Body of pancreas (tissue), 4 donors: Measurements from ENCODE around the gene BPIFB2. TPM values are rescaled to one million over a fixed set of nuclear protein-coding genes. Genes with fewer than 3 reads are reported as not detected.
A peak's percentile ranks its signal among the peaks of the same experiment; 100 is the strongest.

Experiments
- ATAC-seq: fragments of 150-250 bp; one replicate; pipeline ENCODE4 v1.9.1; 2016
- DNase-seq, 4 donors: peaks; one replicate each; pipeline ENCODE4 v3.0.0-alpha.2; 2019
- H3K27ac ChIP-seq, 4 donors: fragments of 200-600 bp; sonication (generic); 1 replicate in 3 of 4; 2 replicates in 1 of 4; pipeline versions ENCODE4 v1.5.1 to v1.6.1; 2016 to 2019; ENCODE audit warnings: mild to moderate bottlenecking in 1 of 4, mixed read lengths in 1 of 4, moderate library complexity in 1 of 4
- H3K27me3 ChIP-seq, 2 donors: fragments of 200-600 bp; sonication (generic); one replicate each; pipeline ENCODE4 v1.6.0; 2016; ENCODE audit warnings: mild to moderate bottlenecking in 1 of 2
- H3K36me3 ChIP-seq, 2 donors: fragments of 200-600 bp; sonication (generic); replicated peaks in 1 of 2; 2 replicates each; pipeline ENCODE4 v1.5.1; 2016; ENCODE audit warnings: low read depth in 2 of 2; ENCODE audit not compliant: insufficient read depth in 1 of 2
- H3K4me1 ChIP-seq: fragments of 200-600 bp; sonication (generic); one replicate; pipeline ENCODE4 v1.6.0; 2016
- H3K4me3 ChIP-seq, 2 donors: fragments of 200-600 bp; sonication (generic); 1 replicate in 1 of 2; 2 replicates in 1 of 2; pipeline ENCODE4 v1.5.1; 2016 to 2019
- H3K9me3 ChIP-seq, 3 donors: fragments of 200-600 bp; sonication (generic); 1 replicate in 2 of 3; 2 replicates in 1 of 3; pipeline ENCODE4 v1.5.1; 2016
- POLR2A ChIP-seq, 3 donors: fragments of 450-650 bp; IDR thresholded peaks; one replicate each; pipeline ENCODE4 v1.6.1; 2016; ENCODE audit warnings: antibody characterized with exemption in 3 of 3, mild to moderate bottlenecking in 2 of 3
- WGBS, 2 donors: methylation state at CpG; one replicate each; pipeline ENCODE4 v1.1.5; 2017; 5-methylcytosine and 5-hydroxymethylcytosine counted together
- intact Hi-C: fragments of 100-400 bp; cut with DNase I; formaldehyde crosslinking; loops from one replicate; pipeline ENCODE4 v1.15.1; 2023
- total RNA-seq, 2 donors: library from RNA; depleted of rRNA; stranded (reverse); fragments of >200 nt; gene quantifications; one replicate each; pipeline ENCODE4 v1.1.0, GENCODE V29; 2016
- TF ChIP-seq, protein P1 (sequence below), 7 experiments: fragments of 450-650 bp in 4 of 7; fragments of 200-600 bp in 3 of 7; sonication (generic) in 3 of 7; IDR thresholded peaks; one replicate each; pipeline ENCODE4 v1.5.1; 2016 to 2019; ENCODE audit warnings: antibody characterized with exemption in 7 of 7

The BPIFB2 gene
- total RNA-seq, 2 donors from 2014 or later: not detected

DNA sequence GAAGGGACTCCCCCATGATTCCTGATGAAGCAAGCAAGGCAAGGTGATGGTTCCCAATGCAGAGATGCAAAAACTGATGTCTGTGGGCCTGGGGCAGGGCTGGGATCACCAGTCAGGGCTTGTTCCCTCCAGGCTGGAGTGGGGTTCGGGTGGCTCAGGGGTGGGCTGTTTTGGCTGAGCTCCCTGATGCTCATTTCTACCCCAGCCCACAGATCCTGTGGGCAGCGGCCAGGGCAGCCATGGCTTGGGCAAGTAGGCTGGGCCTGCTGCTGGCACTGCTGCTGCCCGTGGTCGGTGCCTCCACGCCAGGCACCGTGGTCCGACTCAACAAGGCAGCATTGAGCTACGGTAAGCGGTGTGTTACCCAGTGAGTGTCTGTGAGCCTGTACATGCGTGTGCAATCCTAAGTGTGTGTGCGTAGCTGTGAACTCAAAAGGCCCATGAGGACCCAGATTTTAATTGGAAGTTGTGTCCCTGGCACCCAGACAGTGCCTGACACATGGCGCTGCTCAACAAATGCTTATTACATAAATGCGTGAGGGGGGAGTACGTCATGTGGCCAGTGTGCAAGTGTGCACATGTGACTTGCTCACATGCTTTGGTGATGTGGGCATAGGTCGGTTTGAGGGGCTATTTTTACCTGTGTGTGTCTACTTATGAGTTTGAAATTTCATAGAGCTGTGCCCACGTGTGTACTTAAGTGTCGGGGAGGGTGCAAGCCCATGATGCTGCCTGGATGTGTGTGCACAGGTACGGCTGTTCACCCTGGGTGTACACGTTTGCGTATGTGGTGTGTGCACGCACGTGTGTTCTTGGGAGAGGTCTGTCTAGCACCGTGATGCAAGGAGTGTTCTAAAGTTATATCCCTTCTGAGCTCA, 1.1 kb downstream of the BPIFB2 start:
- DNase-seq (no peak), ATAC-seq (no peak)
- WGBS, 2 donors: 71 to 81% methylated on average over 8 to 22 of the region's 23 CpGs
- Histone ChIP-seq H3K36me3 (no peaks in the 10 kb centered on the region), H3K27me3 (no peaks in the 10 kb centered on the region), H3K9me3 (no peaks in the 10 kb centered on the region), H3K27ac (no peak overlapping the region), H3K4me1 (no peaks in the 10 kb centered on the region), H3K4me3 (no peak overlapping the region)
- TF ChIP-seq, protein P1, sequence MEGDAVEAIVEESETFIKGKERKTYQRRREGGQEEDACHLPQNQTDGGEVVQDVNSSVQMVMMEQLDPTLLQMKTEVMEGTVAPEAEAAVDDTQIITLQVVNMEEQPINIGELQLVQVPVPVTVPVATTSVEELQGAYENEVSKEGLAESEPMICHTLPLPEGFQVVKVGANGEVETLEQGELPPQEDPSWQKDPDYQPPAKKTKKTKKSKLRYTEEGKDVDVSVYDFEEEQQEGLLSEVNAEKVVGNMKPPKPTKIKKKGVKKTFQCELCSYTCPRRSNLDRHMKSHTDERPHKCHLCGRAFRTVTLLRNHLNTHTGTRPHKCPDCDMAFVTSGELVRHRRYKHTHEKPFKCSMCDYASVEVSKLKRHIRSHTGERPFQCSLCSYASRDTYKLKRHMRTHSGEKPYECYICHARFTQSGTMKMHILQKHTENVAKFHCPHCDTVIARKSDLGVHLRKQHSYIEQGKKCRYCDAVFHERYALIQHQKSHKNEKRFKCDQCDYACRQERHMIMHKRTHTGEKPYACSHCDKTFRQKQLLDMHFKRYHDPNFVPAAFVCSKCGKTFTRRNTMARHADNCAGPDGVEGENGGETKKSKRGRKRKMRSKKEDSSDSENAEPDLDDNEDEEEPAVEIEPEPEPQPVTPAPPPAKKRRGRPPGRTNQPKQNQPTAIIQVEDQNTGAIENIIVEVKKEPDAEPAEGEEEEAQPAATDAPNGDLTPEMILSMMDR (IDR thresholded peaks at IDR 0.05): no peak
- TF ChIP-seq POLR2A (IDR thresholded peaks at IDR 0.05): no peak
- intact Hi-C loops: no loop called here

DNA sequence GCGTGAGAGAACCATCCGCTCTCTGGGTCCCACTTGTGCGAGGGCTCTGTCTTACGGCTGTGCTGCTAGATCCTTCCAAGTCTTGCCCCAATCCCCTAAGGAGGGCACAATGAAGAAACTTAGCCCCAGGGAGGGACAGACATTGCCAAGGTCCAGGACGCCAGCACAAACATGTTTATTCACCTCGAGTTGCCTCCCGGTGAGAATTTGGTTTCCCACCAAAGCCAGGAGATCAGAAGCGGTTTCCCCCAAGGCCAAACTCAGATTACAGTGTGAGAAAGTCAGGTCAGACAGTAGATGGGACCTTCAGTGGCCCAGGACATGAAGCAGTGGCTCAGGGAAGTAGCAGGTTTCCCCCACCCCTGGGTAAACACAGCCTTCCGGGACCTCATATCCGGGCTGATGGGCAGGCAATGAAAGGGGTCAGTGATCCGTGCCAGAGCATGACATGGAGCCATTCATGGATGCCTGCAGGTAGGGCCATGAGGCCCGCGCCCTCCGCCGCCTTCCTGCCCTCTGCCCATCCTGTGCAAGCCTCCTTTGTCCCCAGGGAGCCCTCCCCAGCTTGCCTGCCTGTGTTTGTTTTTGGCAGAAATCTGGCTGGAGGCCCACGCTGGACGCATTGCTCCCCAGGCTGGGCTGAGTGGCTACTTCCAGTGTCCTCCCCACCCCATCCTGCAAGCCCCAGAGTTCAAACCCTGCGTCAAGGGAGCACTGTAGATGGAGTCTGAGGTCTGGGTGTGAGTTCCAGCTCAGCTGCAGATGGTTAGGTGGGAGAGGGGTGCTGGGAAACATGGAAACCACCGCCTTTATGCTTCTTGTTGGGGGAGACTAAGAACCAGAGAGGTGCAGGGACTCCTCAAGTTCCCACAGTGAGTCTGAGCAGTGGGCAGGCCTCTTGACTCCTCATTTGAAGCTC, 2.0 kb downstream of the BPIFB2 start:
- no peaks in the 10 kb centered on the region for H3K36me3 ChIP-seq
- TF ChIP-seq, protein P1 (IDR thresholded peaks at IDR 0.05): no peak
- no peak for TF ChIP-seq POLR2A (IDR thresholded peaks at IDR 0.05)
- H3K4me3 ChIP-seq: no peak overlapping the region
- no peaks in the 10 kb centered on the region for H3K27me3 ChIP-seq
- H3K4me1 ChIP-seq: no peaks in the 10 kb centered on the region
- intact Hi-C loops: no loop called here
- H3K27ac ChIP-seq: no peak overlapping the region
- DNase-seq: peak in 1 of 4 donors; percentile 10
- no peaks in the 10 kb centered on the region for H3K9me3 ChIP-seq
- ATAC-seq: peak; percentile 33
- 34 to 41% methylated on average over 10 to 19 of the region's 19 CpGs for WGBS, 2 donors

DNA sequence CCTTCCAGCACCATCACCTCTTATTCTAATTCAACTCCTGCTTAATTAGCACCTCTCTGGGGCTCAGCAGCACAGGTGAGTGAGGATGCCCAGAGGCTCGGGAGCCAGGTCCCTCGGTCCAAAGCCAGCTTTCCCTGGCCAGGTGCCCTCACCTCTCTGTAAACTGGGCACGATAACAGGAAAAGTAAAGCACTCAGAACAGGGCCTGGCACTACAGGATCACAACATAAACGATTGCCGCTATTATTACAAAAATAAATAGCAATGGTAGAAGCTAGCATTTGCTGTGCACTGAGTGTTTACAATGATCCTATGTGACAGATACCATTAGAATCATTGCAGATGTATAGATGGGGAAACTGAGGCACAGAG, 2.6 kb downstream of the BPIFB2 start:
- Histone ChIP-seq H3K4me1 (no peaks in the 10 kb centered on the region), H3K9me3 (no peaks in the 10 kb centered on the region), H3K27ac (no peak overlapping the region), H3K27me3 (no peaks in the 10 kb centered on the region), H3K36me3 (no peaks in the 10 kb centered on the region), H3K4me3 (no peak overlapping the region)
- ATAC-seq (no peak), DNase-seq (no peak)
- intact Hi-C loops: no loop called here
- TF ChIP-seq, protein P1 (IDR thresholded peaks at IDR 0.05): no peak
- TF ChIP-seq POLR2A (IDR thresholded peaks at IDR 0.05): no peak
- WGBS, 2 donors: 26 to 49% methylated on average over 5 of the region's 5 CpGs

DNA sequence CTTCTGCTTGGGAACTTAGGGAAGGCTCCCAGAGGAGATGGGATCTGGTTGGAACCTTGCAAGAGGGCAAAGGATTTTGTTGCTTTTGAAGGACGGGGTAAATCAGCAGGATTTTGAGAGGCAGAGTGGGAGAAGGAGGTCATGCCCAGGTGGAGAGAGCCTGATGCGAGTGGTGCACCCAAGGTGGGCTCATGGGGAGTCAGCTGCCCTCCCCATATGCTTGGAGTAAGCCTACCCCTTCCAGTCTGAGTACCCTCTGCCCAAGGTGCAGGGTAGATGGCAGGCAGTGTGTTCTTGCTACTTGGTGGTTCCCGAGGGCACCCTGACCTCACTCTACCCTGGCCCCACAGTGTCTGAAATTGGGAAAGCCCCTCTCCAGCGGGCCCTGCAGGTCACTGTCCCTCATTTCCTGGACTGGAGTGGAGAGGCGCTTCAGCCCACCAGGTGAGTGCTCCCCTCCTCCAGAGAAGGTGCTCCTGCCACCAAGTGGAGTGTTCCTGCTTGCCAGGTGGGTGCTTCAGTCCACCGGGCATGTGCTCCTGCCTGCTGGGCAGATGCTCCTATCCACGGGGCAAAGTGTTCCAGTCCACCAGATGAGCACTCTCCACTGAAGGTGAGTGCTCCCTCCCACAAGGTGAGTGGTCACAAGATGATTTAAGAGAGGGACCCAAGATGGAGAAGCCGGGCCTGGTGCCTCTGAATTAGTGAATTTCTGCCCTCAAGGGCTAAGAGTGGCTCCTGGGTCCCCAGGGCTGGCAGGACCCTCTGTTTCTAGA, 3.4 kb downstream of the BPIFB2 start:
- H3K27ac ChIP-seq: no peak overlapping the region
- H3K9me3 ChIP-seq: no peaks in the 10 kb centered on the region
- no peak overlapping the region for H3K4me3 ChIP-seq
- DNase-seq (no peak), ATAC-seq (no peak)
- H3K4me1 ChIP-seq: no peaks in the 10 kb centered on the region
- TF ChIP-seq, protein P1 (IDR thresholded peaks at IDR 0.05): no peak
- TF ChIP-seq POLR2A (IDR thresholded peaks at IDR 0.05): no peak
- WGBS, 2 donors: 69 to 70% methylated on average over 5 to 8 of the region's 8 CpGs
- no peaks in the 10 kb centered on the region for H3K27me3 ChIP-seq
- no peaks in the 10 kb centered on the region for H3K36me3 ChIP-seq
- intact Hi-C loops: no loop called here
